K562 (cell line): ENCODE data around the gene PYM1. TPM values are rescaled to one million over a fixed set of nuclear protein-coding genes. Genes with fewer than 3 reads are reported as not detected.

ENCODE experiments used
- ATF7 ChIP-seq: fragments of 450-650 bp; IDR thresholded peaks from 2 replicates; pipeline ENCODE4 v1.7.1; 2014; ENCODE audit warnings: mild to moderate bottlenecking, moderate library complexity
- CREM ChIP-seq: IDR thresholded peaks from 2 replicates; pipeline ENCODE4 v1.6.1; 2014; ENCODE audit warnings: antibody characterized with exemption, low read depth
- ETV1 ChIP-seq: fragments of 450-650 bp; conservative IDR thresholded peaks from 2 replicates; pipeline ENCODE4 v1.6.1; 2016; ENCODE audit warnings: missing genetic modification characterization, control low read depth, low read depth, missing compliant biosample characterization
- KDM4B ChIP-seq, 2 experiments: fragments of 450-650 bp in 1 of 2; sonication (generic) in 1 of 2; IDR thresholded peaks; 2 replicates each; pipeline ENCODE4 v1.6.1; 2016 to 2017; ENCODE audit warnings: borderline replicate concordance in 2 of 2, antibody characterized with exemption in 1 of 2, low read depth in 1 of 2, mild to moderate bottlenecking in 1 of 2
- MCM3 ChIP-seq: fragments of 450-650 bp; IDR thresholded peaks from 2 replicates; pipeline ENCODE4 v1.6.1; 2016
- OTX1 ChIP-seq: fragments of 450-650 bp; formaldehyde crosslinking; IDR thresholded peaks from 2 replicates; pipeline ENCODE4 v1.4.0; 2022; ENCODE audit warnings: mild to moderate bottlenecking
- SMC3 ChIP-seq: conservative IDR thresholded peaks from 2 replicates; pipeline ENCODE4 v1.6.1; 2011; ENCODE audit warnings: low read depth, low read length, improper control_type of control experiment; ENCODE audit not compliant: insufficient read depth
- SRSF1 ChIP-seq: fragments of 200-400 bp; formaldehyde crosslinking; IDR thresholded peaks from 2 replicates; pipeline ENCODE4 v1.6.1; 2017; ENCODE audit warnings: mild to moderate bottlenecking, low read depth, low read length, moderate library complexity
- TRIM24 ChIP-seq, 2 experiments: fragments of 450-650 bp; IDR thresholded peaks; 2 replicates each; pipeline ENCODE4 v1.6.1; 2016
- XRCC5 ChIP-seq: fragments of 200-400 bp; formaldehyde crosslinking; IDR thresholded peaks from 2 replicates; pipeline ENCODE4 v1.6.1; 2017; ENCODE audit warnings: low read depth, mild to moderate bottlenecking, low read length
- ZKSCAN3 ChIP-seq: fragments of 250-450 bp; sonication (Bioruptor Pico); IDR thresholded peaks from 2 replicates; pipeline ENCODE4 v1.4.0; 2020
- ZNF140 ChIP-seq: fragments of 250-450 bp; sonication (Bioruptor Pico); IDR thresholded peaks from 2 replicates; pipeline ENCODE4 v1.8.0; 2021; ENCODE audit warnings: moderate library complexity, mild to moderate bottlenecking, inconsistent platforms
- polyA plus RNA-seq, 8 experiments: library from polyadenylated mRNA; depleted of rRNA in 4 of 8; stranded (reverse) in 5 of 8; unstranded in 3 of 8; fragments of >200 nt; fragmentation: Nextera tagmentation in 2 of 8; fragmentation: Illumina TruSeq in 1 of 8; extraction: Ambion mirVana in 2 of 8; extraction: Trizol in 1 of 8; gene quantifications; 2 replicates each; pipeline versions ENCODE4 v1.2.1 to v1.2.3, GENCODE V29; 2011 to 2014; ENCODE audit warnings: inconsistent platforms in 1 of 8, missing spikeins in 1 of 8
- total RNA-seq, 7 experiments: library from RNA; depleted of rRNA in 6 of 7; stranded (reverse); fragments of >200 nt in 6 of 7; fragmentation: Illumina TruSeq in 2 of 7; extraction: Trizol in 2 of 7; gene quantifications; 2 replicates each; pipeline versions ENCODE4 v1.2.1 to v1.2.3, GENCODE V29; 2011 to 2021; ENCODE audit warnings: low replicate concordance in 1 of 7
- TF ChIP-seq, protein P1 (sequence below): fragments of 450-650 bp; IDR thresholded peaks from 2 replicates; pipeline ENCODE4 v1.6.1; 2016; ENCODE audit warnings: mild to moderate bottlenecking, moderate library complexity
- TF ChIP-seq, protein P2 (sequence below), 2 experiments: fragments of 450-650 bp in 1 of 2; sonication (generic) in 1 of 2; formaldehyde crosslinking in 1 of 2; IDR thresholded peaks in 1 of 2; conservative IDR thresholded peaks in 1 of 2; 2 replicates each; pipeline versions ENCODE4 v1.6.1 to v1.8.1; 2016 to 2023; ENCODE audit warnings: mild to moderate bottlenecking in 2 of 2, moderate library complexity in 2 of 2, inconsistent platforms in 1 of 2, missing genetic modification reagents in 1 of 2
- TF ChIP-seq, protein P3 (sequence below): fragments of 250-450 bp; sonication (Bioruptor Pico); IDR thresholded peaks from 2 replicates; pipeline ENCODE4 v1.8.0; 2021; ENCODE audit warnings: moderate library complexity, mild to moderate bottlenecking, inconsistent platforms
- TF ChIP-seq, protein P4 (sequence below): sonication (generic); formaldehyde crosslinking; IDR thresholded peaks from 2 replicates; pipeline ENCODE4 v1.8.1; 2022; ENCODE audit warnings: missing genetic modification reagents

Gene PYM1
- total and polyA plus RNA-seq, 9 of the 15 experiments (the other 6 are each of a cell fraction or from before 2014, with no cell fraction given), result 29.0 to 51.3 (median 34.1) TPM

DNA sequence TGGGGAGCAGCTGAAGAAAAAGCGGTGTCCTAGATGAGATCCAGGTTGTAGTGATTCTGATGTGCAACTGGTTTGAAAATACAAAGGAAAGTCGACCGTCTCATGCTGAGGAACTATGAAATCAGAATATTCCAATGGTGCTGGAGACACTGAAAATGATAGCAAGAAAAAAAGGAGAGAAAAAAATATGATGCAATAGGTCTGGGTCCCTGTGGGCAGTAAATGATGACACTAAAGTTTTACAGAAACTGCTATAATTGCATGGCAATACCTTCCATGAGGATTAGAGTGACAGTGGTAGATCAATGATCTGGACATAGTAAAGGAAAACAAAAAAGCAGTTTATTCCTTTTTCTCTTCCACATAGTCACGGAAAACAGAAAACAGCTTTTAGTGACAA is 2.3 kb downstream of the PYM1 start (continued):
- TF ChIP-seq, protein P1, sequence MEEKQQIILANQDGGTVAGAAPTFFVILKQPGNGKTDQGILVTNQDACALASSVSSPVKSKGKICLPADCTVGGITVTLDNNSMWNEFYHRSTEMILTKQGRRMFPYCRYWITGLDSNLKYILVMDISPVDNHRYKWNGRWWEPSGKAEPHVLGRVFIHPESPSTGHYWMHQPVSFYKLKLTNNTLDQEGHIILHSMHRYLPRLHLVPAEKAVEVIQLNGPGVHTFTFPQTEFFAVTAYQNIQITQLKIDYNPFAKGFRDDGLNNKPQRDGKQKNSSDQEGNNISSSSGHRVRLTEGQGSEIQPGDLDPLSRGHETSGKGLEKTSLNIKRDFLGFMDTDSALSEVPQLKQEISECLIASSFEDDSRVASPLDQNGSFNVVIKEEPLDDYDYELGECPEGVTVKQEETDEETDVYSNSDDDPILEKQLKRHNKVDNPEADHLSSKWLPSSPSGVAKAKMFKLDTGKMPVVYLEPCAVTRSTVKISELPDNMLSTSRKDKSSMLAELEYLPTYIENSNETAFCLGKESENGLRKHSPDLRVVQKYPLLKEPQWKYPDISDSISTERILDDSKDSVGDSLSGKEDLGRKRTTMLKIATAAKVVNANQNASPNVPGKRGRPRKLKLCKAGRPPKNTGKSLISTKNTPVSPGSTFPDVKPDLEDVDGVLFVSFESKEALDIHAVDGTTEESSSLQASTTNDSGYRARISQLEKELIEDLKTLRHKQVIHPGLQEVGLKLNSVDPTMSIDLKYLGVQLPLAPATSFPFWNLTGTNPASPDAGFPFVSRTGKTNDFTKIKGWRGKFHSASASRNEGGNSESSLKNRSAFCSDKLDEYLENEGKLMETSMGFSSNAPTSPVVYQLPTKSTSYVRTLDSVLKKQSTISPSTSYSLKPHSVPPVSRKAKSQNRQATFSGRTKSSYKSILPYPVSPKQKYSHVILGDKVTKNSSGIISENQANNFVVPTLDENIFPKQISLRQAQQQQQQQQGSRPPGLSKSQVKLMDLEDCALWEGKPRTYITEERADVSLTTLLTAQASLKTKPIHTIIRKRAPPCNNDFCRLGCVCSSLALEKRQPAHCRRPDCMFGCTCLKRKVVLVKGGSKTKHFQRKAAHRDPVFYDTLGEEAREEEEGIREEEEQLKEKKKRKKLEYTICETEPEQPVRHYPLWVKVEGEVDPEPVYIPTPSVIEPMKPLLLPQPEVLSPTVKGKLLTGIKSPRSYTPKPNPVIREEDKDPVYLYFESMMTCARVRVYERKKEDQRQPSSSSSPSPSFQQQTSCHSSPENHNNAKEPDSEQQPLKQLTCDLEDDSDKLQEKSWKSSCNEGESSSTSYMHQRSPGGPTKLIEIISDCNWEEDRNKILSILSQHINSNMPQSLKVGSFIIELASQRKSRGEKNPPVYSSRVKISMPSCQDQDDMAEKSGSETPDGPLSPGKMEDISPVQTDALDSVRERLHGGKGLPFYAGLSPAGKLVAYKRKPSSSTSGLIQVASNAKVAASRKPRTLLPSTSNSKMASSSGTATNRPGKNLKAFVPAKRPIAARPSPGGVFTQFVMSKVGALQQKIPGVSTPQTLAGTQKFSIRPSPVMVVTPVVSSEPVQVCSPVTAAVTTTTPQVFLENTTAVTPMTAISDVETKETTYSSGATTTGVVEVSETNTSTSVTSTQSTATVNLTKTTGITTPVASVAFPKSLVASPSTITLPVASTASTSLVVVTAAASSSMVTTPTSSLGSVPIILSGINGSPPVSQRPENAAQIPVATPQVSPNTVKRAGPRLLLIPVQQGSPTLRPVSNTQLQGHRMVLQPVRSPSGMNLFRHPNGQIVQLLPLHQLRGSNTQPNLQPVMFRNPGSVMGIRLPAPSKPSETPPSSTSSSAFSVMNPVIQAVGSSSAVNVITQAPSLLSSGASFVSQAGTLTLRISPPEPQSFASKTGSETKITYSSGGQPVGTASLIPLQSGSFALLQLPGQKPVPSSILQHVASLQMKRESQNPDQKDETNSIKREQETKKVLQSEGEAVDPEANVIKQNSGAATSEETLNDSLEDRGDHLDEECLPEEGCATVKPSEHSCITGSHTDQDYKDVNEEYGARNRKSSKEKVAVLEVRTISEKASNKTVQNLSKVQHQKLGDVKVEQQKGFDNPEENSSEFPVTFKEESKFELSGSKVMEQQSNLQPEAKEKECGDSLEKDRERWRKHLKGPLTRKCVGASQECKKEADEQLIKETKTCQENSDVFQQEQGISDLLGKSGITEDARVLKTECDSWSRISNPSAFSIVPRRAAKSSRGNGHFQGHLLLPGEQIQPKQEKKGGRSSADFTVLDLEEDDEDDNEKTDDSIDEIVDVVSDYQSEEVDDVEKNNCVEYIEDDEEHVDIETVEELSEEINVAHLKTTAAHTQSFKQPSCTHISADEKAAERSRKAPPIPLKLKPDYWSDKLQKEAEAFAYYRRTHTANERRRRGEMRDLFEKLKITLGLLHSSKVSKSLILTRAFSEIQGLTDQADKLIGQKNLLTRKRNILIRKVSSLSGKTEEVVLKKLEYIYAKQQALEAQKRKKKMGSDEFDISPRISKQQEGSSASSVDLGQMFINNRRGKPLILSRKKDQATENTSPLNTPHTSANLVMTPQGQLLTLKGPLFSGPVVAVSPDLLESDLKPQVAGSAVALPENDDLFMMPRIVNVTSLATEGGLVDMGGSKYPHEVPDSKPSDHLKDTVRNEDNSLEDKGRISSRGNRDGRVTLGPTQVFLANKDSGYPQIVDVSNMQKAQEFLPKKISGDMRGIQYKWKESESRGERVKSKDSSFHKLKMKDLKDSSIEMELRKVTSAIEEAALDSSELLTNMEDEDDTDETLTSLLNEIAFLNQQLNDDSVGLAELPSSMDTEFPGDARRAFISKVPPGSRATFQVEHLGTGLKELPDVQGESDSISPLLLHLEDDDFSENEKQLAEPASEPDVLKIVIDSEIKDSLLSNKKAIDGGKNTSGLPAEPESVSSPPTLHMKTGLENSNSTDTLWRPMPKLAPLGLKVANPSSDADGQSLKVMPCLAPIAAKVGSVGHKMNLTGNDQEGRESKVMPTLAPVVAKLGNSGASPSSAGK, result no peak
- TF ChIP-seq, protein P2, sequence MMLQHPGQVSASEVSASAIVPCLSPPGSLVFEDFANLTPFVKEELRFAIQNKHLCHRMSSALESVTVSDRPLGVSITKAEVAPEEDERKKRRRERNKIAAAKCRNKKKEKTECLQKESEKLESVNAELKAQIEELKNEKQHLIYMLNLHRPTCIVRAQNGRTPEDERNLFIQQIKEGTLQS (IDR thresholded peaks at IDR 0.05), result peak; percentile 94
- TF ChIP-seq, protein P2 (CRISPR knock-in tag; conservative IDR thresholded peaks at IDR 0.05), result no peak
- no peak for TF ChIP-seq ETV1 (tag)
- TF ChIP-seq, protein P3, sequence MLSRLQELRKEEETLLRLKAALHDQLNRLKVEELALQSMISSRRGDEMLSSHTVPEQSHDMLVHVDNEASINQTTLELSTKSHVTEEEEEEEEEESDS (CRISPR knock-in tag), result no peak
- TF ChIP-seq ZKSCAN3 (CRISPR knock-in tag), result no peak
- no peak for TF ChIP-seq CREM
- TF ChIP-seq TRIM24 (IDR thresholded peaks at IDR 0.05), result peak in 1 of 2 experiments; percentile 55; a peak in 2 of 4 replicates
- TF ChIP-seq SMC3, result no peak
- TF ChIP-seq, protein P4, sequence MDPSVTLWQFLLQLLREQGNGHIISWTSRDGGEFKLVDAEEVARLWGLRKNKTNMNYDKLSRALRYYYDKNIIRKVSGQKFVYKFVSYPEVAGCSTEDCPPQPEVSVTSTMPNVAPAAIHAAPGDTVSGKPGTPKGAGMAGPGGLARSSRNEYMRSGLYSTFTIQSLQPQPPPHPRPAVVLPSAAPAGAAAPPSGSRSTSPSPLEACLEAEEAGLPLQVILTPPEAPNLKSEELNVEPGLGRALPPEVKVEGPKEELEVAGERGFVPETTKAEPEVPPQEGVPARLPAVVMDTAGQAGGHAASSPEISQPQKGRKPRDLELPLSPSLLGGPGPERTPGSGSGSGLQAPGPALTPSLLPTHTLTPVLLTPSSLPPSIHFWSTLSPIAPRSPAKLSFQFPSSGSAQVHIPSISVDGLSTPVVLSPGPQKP (CRISPR knock-in tag), result no peak
- TF ChIP-seq KDM4B (IDR thresholded peaks at IDR 0.05; ENCODE audit: borderline replicate concordance in 2 of 2, low read depth in 1 of 2), result no peak
- TF ChIP-seq MCM3, result no peak
- TF ChIP-seq OTX1 (CRISPR knock-in tag), result no peak
- TF ChIP-seq ATF7, result 0 out of 2 replicates have a peak, but pooled peaks have one; percentile 46
- no peak for TF ChIP-seq SRSF1
- no peak for TF ChIP-seq XRCC5
- TF ChIP-seq ZNF140, result no peak
